Endothelial cell of hepatic sinusoid (primary cell): ENCODE results near the gene ZNF784.

Experiments
- in situ Hi-C: cut with HindIII; loops from 2 replicates; pipeline ENCODE4 v1.10.0; 2017; ENCODE audit warnings: low sequenced_read_pairs

The ZNF784 gene

GRCh38 chr19:55656988-55657747, 32.8 kb upstream of the ZNF784 start:
- in situ Hi-C loops: no loop called here

- in situ Hi-C loops: no loop called here
Observed at GRCh38 chr19:55656552-55656951, 32.2 kb upstream of the ZNF784 start.

- in situ Hi-C loops: no loop called here
Observed at GRCh38 chr19:55655648-55656040, 31.3 kb upstream of the ZNF784 start.

GRCh38 chr19:55654868-55655647, 30.7 kb upstream of the ZNF784 start, which contains the start of gene U2AF2:
TSS of gene U2AF2 (plus strand) at chr19:55655035. CDS start at chr19:55655105, 70 bp downstream.
- in situ Hi-C loops: no loop called here

GRCh38 chr19:55654323-55654867, 30.0 kb upstream of the ZNF784 start:
- in situ Hi-C loops: no loop called here

GRCh38 chr19:55653651-55654322, 29.4 kb upstream of the ZNF784 start:
- in situ Hi-C loops: no loop called here

GRCh38 chr19:55652311-55653128, 28.2 kb upstream of the ZNF784 start:
- in situ Hi-C loops: no loop called here

GRCh38 chr19:55651236-55651635, 26.9 kb upstream of the ZNF784 start:
- in situ Hi-C loops: no loop called here

GRCh38 chr19:55650602-55651230, 26.4 kb upstream of the ZNF784 start:
- in situ Hi-C loops: no loop called here

- in situ Hi-C loops: no loop called here
Observed at GRCh38 chr19:55650126-55650557, 25.8 kb upstream of the ZNF784 start.

- in situ Hi-C loops: no loop called here
Observed at GRCh38 chr19:55649268-55650125, 25.1 kb upstream of the ZNF784 start.

GRCh38 chr19:55648585-55649267, 24.4 kb upstream of the ZNF784 start:
- in situ Hi-C loops: no loop called here

- in situ Hi-C loops: no loop called here
Observed at GRCh38 chr19:55647732-55648584, 23.6 kb upstream of the ZNF784 start, which contains the start of gene CCDC106. TSS of gene CCDC106 (plus strand) at chr19:55648212. CDS start at chr19:55649047, 835 bp downstream.

- in situ Hi-C loops: no loop called here
Observed at GRCh38 chr19:55646889-55647731, 22.7 kb upstream of the ZNF784 start.

- in situ Hi-C loops: no loop called here
Observed at GRCh38 chr19:55645512-55645881, 21.1 kb upstream of the ZNF784 start.

GRCh38 chr19:55644842-55645511, 20.6 kb upstream of the ZNF784 start:
- in situ Hi-C loops: no loop called here
